Keratinocyte (primary cell): ENCODE data around the gene SPECC1. TPM values are rescaled to one million over a fixed set of nuclear protein-coding genes. Genes with fewer than 3 reads are reported as not detected.

Source experiments
- DNase-seq: peaks from one replicate; pipeline ENCODE4 v3.0.0-alpha.2; 2011; ENCODE audit warnings: low read depth, missing footprints, low spot score
- FAIRE-seq: peaks from 2 replicates; lab custom pipeline; 2011; peaks lifted over from hg19 to GRCh38; lab: Jason Lieb, UNC
- H2AFZ ChIP-seq: 2 replicates; pipeline ENCODE4 v1.6.0; 2012; ENCODE audit warnings: low read length, control low read depth, inconsistent platforms; ENCODE audit not compliant: control insufficient read depth
- H3K27ac ChIP-seq: 2 replicates; pipeline ENCODE4 v1.5.1; 2011; ENCODE audit warnings: low read length; ENCODE audit not compliant: control insufficient read depth, insufficient read depth
- H3K27me3 ChIP-seq: 3 replicates; pipeline ENCODE4 v1.6.0; 2011; ENCODE audit warnings: low read length; ENCODE audit not compliant: control insufficient read depth, insufficient read depth; ENCODE audit errors: extremely low read depth
- H3K36me3 ChIP-seq, 2 experiments: 2 replicates in 1 of 2; 3 replicates in 1 of 2; pipeline ENCODE4 v1.5.1; 2011; ENCODE audit warnings: low read length in 2 of 2, mild to moderate bottlenecking in 1 of 2; ENCODE audit not compliant: control insufficient read depth in 2 of 2, insufficient read depth in 2 of 2; ENCODE audit errors: extremely low read depth in 1 of 2
- H3K4me1 ChIP-seq: 3 replicates; pipeline ENCODE4 v1.5.1; 2011; ENCODE audit warnings: low read length; ENCODE audit not compliant: control insufficient read depth, insufficient read depth; ENCODE audit errors: extremely low read depth
- H3K4me2 ChIP-seq: 3 replicates; pipeline ENCODE4 v1.6.0; 2011; ENCODE audit warnings: low read depth, low read length; ENCODE audit not compliant: control insufficient read depth, insufficient read depth; ENCODE audit errors: extremely low read depth
- H3K4me3 ChIP-seq, 3 experiments: fragments of 200-600 bp in 1 of 3; sonication (generic) in 1 of 3; 2 replicates in 2 of 3; 3 replicates in 1 of 3; pipeline ENCODE4 v1.5.1; 2011 to 2016; ENCODE audit warnings: low read length in 3 of 3, mild to moderate bottlenecking in 3 of 3, control low read depth in 2 of 3, inconsistent platforms in 1 of 3, low read depth in 1 of 3, mixed read lengths in 1 of 3, mixed run types in 1 of 3, moderate library complexity in 1 of 3; ENCODE audit not compliant: control insufficient read depth in 2 of 3, insufficient read depth in 2 of 3; ENCODE audit errors: extremely low read depth in 1 of 3
- H3K79me2 ChIP-seq: 2 replicates; pipeline ENCODE4 v1.6.0; 2012; ENCODE audit warnings: low read length; ENCODE audit not compliant: control insufficient read depth, insufficient read depth
- H3K9ac ChIP-seq: 3 replicates; pipeline ENCODE4 v1.6.0; 2011; ENCODE audit warnings: low read length; ENCODE audit not compliant: control insufficient read depth, insufficient read depth; ENCODE audit errors: extremely low read depth
- H3K9me1 ChIP-seq: 3 replicates; pipeline ENCODE4 v1.6.0; 2011; ENCODE audit warnings: low read length; ENCODE audit not compliant: control insufficient read depth, insufficient read depth; ENCODE audit errors: extremely low read depth
- H3K9me3 ChIP-seq: 2 replicates; pipeline ENCODE4 v1.5.1; 2012; ENCODE audit warnings: low read depth, low read length; ENCODE audit not compliant: control insufficient read depth
- H4K20me1 ChIP-seq: 3 replicates; pipeline ENCODE4 v1.6.0; 2011; ENCODE audit warnings: low read length; ENCODE audit not compliant: control insufficient read depth, insufficient read depth; ENCODE audit errors: extremely low read depth
- EZH2 ChIP-seq: IDR thresholded peaks from one replicate; pipeline ENCODE4 v1.6.1; 2012; ENCODE audit warnings: inconsistent platforms, mild to moderate bottlenecking, low read length, moderate library complexity
- dilution Hi-C: fragments of 300-500 bp; cut with MboI; formaldehyde crosslinking; loops from one replicate; pipeline ENCODE4 v1.7.0; 2020; ENCODE audit warnings: low sequenced_read_pairs; ENCODE audit not compliant: extremely low pct_ligation_motif_present
- polyA plus RNA-seq, 5 experiments: library from polyadenylated mRNA; depleted of rRNA in 3 of 5; stranded (reverse) in 3 of 5; stranded (forward) in 1 of 5; unstranded in 1 of 5; fragments of >200 nt; gene quantifications; 1 replicate in 1 of 5; 2 replicates in 3 of 5; 3 replicates in 1 of 5; pipeline versions ENCODE4 v1.2.1 to v1.2.3, GENCODE V29; 2011 to 2012; ENCODE audit warnings: missing spikeins in 2 of 5, low read depth in 1 of 5, low replicate concordance in 1 of 5
- TF ChIP-seq, protein P1 (sequence below), 3 experiments: IDR thresholded peaks in 1 of 3; conservative IDR thresholded peaks in 1 of 3; optimal IDR thresholded peaks in 1 of 3; 2 replicates in 2 of 3; 3 replicates in 1 of 3; pipeline versions ENCODE3 to v1.5.1; 2011; ENCODE audit warnings: low read length in 3 of 3, mild to moderate bottlenecking in 3 of 3, moderate library complexity in 2 of 3, control low read depth in 1 of 3, inconsistent platforms in 1 of 3; ENCODE audit not compliant: insufficient read depth in 2 of 3; ENCODE audit errors: extremely low read depth in 1 of 3

Gene SPECC1
- polyA plus RNA-seq, 1 donor (not counting 4 experiments of a cell fraction or from before 2014, with no cell fraction given): 20.9 TPM

DNA sequence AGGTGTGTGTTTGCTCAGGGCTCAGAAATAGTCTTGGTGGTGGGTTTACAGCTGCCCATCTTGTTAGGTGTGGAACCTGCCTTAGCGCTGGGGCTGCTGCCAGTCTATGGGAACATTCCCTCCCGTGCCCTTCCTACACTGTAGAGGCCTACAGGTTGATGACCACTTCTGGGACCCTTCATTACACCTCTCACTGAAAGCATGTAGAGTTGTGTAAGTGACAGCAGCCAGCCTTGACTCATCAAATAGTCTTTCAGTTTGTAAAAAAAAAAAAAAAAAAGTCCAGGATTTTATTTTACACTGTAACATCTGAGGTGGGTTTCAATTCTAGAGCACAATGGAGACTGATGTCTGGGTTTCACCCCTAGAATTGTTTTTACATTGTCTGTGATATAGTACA lies 193.9 kb downstream of the SPECC1 start:
- Histone ChIP-seq H4K20me1 (no peaks in the 10 kb centered on the region), H3K4me1 (peaks cover 31% of the 10 kb centered on the region), H3K4me2 (no peak overlapping the region), H3K9me1 (no peaks in the 10 kb centered on the region), H2AFZ (no peak overlapping the region), H3K27ac (no peak overlapping the region), H3K36me3 (peaks cover 0 to 2% of the 10 kb centered on the region in 2 experiments), H3K9me3 (no peaks in the 10 kb centered on the region), H3K4me3 (no peak overlapping the region), H3K9ac (no peak overlapping the region), H3K79me2 (peaks cover 10% of the 10 kb centered on the region), H3K27me3 (no peaks in the 10 kb centered on the region)
- DNase-seq (no peak), FAIRE-seq (no peak)
- TF ChIP-seq, protein P1, sequence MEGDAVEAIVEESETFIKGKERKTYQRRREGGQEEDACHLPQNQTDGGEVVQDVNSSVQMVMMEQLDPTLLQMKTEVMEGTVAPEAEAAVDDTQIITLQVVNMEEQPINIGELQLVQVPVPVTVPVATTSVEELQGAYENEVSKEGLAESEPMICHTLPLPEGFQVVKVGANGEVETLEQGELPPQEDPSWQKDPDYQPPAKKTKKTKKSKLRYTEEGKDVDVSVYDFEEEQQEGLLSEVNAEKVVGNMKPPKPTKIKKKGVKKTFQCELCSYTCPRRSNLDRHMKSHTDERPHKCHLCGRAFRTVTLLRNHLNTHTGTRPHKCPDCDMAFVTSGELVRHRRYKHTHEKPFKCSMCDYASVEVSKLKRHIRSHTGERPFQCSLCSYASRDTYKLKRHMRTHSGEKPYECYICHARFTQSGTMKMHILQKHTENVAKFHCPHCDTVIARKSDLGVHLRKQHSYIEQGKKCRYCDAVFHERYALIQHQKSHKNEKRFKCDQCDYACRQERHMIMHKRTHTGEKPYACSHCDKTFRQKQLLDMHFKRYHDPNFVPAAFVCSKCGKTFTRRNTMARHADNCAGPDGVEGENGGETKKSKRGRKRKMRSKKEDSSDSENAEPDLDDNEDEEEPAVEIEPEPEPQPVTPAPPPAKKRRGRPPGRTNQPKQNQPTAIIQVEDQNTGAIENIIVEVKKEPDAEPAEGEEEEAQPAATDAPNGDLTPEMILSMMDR (optimal IDR thresholded peaks at IDR 0.05 in 1 of 3, IDR thresholded peaks at IDR 0.05 in 1 of 3, conservative IDR thresholded peaks at IDR 0.05 in 1 of 3; ENCODE audit: extremely low read depth in 1 of 3, insufficient read depth in 2 of 3, low read length in 3 of 3): no peak
- no peak for TF ChIP-seq EZH2
- dilution Hi-C loops: no loop called here

DNA sequence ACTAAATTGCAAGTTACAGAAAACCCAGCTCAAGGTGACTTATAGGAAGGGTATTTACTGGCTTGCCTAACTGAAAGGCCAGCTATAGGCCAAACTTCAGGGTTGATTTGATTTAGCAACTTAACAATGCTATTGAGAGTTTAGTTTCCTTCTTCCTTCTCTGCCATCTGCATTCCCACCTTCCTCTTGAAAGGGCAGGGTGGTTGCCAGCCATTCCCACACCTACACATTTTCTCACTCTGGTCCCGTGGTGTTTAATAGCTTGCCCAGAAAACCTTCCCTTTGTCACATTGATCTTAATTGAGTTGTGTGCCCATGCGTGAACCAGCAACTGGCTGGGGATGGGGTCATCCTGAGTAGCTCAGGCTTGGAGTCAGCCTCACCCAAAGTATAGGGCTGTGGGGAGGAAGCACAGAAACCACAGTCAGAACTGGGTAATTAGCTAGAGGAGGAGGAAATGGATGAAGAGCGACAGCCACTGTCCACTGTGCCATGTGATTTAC lies 194.7 kb downstream of the SPECC1 start:
- H3K4me3 ChIP-seq: no peak overlapping the region
- peaks cover 15% of the 10 kb centered on the region for H3K79me2 ChIP-seq

More for the DNA sequence above, 194.7 kb downstream of the SPECC1 start:
- peaks cover 38% of the 10 kb centered on the region for H3K4me1 ChIP-seq
- no peak overlapping the region for H3K27ac ChIP-seq
- TF ChIP-seq, protein P1 (optimal IDR thresholded peaks at IDR 0.05 in 1 of 3, IDR thresholded peaks at IDR 0.05 in 1 of 3, conservative IDR thresholded peaks at IDR 0.05 in 1 of 3; ENCODE audit: extremely low read depth in 1 of 3, insufficient read depth in 2 of 3, low read length in 3 of 3): no peak
- no peak for TF ChIP-seq EZH2
- no peak for FAIRE-seq
- no peak overlapping the region for H3K4me2 ChIP-seq
- no peak overlapping the region for H3K9ac ChIP-seq
- no peaks in the 10 kb centered on the region for H3K27me3 ChIP-seq
- dilution Hi-C loops: no loop called here
- no peak for DNase-seq
- H3K9me1 ChIP-seq: no peaks in the 10 kb centered on the region
- no peaks in the 10 kb centered on the region for H3K9me3 ChIP-seq
- H3K36me3 ChIP-seq: peaks cover 2 to 3% of the 10 kb centered on the region in 2 experiments
- no peak overlapping the region for H2AFZ ChIP-seq
- no peaks in the 10 kb centered on the region for H4K20me1 ChIP-seq
